IMR-90 (cell line): ENCODE results near the gene KLHDC10. TPM values are rescaled to one million over a fixed set of nuclear protein-coding genes. Genes with fewer than 3 reads are reported as not detected.

ENCODE experiments used
- ATAC-seq: fragments of 200-7000 bp; cut with Tn5 transposase; 2 replicates; pipeline ENCODE4 v1.9.1; 2020; ENCODE audit warnings: low read depth, mild to moderate bottlenecking, moderate library complexity
- BruUV-seq: library from RNA; stranded (reverse); fragments of 400-500 nt; replicated peaks from 2 replicates; lab custom pipeline; 2021; lab: Mats Ljungman, UMichigan
- CTCF ChIA-PET: fragments of 300-600 bp; formaldehyde crosslinking; extraction: SDS; loops from one replicate; lab custom pipeline; 2021; ENCODE audit warnings: antibody characterized with exemption; lab: Yijun Ruan, JAX
- POLR2A ChIA-PET: fragments of 300-600 bp; sonication (Branson Sonifier 250); formaldehyde crosslinking; loops from one replicate; lab custom pipeline; 2022; ENCODE audit warnings: antibody characterized with exemption; ENCODE audit not compliant: unreplicated experiment; lab: Charles Lee
- DNase-seq: peaks from one replicate; pipeline ENCODE4 v3.0.0; 2013
- H2AFZ ChIP-seq: replicated peaks from 2 replicates; pipeline ENCODE3; 2013; ENCODE audit warnings: low read length, mild to moderate bottlenecking; ENCODE audit not compliant: poor library complexity
- H2AK5ac ChIP-seq: 2 replicates; pipeline ENCODE4 v1.6.1; 2013; ENCODE audit warnings: low read depth, low read length, inconsistent platforms
- H2AK9ac ChIP-seq: replicated peaks from 2 replicates; pipeline ENCODE3; 2013; ENCODE audit warnings: mild to moderate bottlenecking, low read depth, low read length, moderate library complexity; ENCODE audit not compliant: poor library complexity
- H2BK120ac ChIP-seq: 2 replicates; pipeline ENCODE4 v1.6.1; 2013; ENCODE audit warnings: low read depth, low read length, inconsistent platforms
- H2BK15ac ChIP-seq: 3 replicates; pipeline ENCODE4 v1.6.1; 2013; ENCODE audit warnings: low read depth, low read length, inconsistent platforms
- H2BK20ac ChIP-seq: 2 replicates; pipeline ENCODE4 v1.6.1; 2013; ENCODE audit warnings: low read depth, mild to moderate bottlenecking, inconsistent platforms, low read length, moderate library complexity
- H2BK5ac ChIP-seq: 2 replicates; pipeline ENCODE4 v1.6.1; 2013; ENCODE audit warnings: mild to moderate bottlenecking, low read depth, low read length, inconsistent platforms; ENCODE audit not compliant: poor library complexity, severe bottlenecking
- H3K14ac ChIP-seq: replicated peaks from 2 replicates; pipeline ENCODE4 v1.6.1; 2013; ENCODE audit warnings: low read depth, low read length, inconsistent platforms
- H3K18ac ChIP-seq: 2 replicates; pipeline ENCODE4 v1.6.1; 2013; ENCODE audit warnings: low read depth, low read length, control low read depth
- H3K23ac ChIP-seq: 2 replicates; pipeline ENCODE4 v1.6.1; 2013; ENCODE audit warnings: low read depth, low read length, inconsistent platforms
- H3K27ac ChIP-seq: 2 replicates; pipeline ENCODE4 v1.5.1; 2013; ENCODE audit warnings: mild to moderate bottlenecking, control low read depth, low read length; ENCODE audit not compliant: insufficient read depth
- H3K27me3 ChIP-seq: 2 replicates; pipeline ENCODE4 v1.6.1; 2013; ENCODE audit warnings: low read length; ENCODE audit not compliant: control insufficient read depth, insufficient read depth
- H3K36me3 ChIP-seq: 2 replicates; pipeline ENCODE4 v1.6.1; 2013; ENCODE audit warnings: low read length, mixed read lengths; ENCODE audit not compliant: control insufficient read depth, insufficient read depth
- H3K4ac ChIP-seq: 2 replicates; pipeline ENCODE4 v1.6.1; 2013; ENCODE audit warnings: low read depth, low read length, inconsistent platforms
- H3K4me1 ChIP-seq: 2 replicates; pipeline ENCODE4 v1.6.1; 2013; ENCODE audit warnings: low read length, mixed read lengths; ENCODE audit not compliant: control insufficient read depth, insufficient read depth
- H3K4me2 ChIP-seq: 2 replicates; pipeline ENCODE4 v1.6.1; 2013; ENCODE audit warnings: low read depth, mild to moderate bottlenecking, control low read depth, low read length, moderate library complexity
- H3K4me3 ChIP-seq: 2 replicates; pipeline ENCODE4 v1.5.1; 2013; ENCODE audit warnings: low read depth, mild to moderate bottlenecking, control low read depth, low read length, moderate library complexity; ENCODE audit not compliant: insufficient read depth
- H3K56ac ChIP-seq: 2 replicates; pipeline ENCODE4 v1.6.1; 2013; ENCODE audit warnings: low read length, inconsistent platforms; ENCODE audit not compliant: insufficient read depth; ENCODE audit errors: extremely low read depth
- H3K79me1 ChIP-seq, 2 experiments: 2 replicates each; pipeline ENCODE4 v1.6.1; 2013; ENCODE audit warnings: low read length in 2 of 2, inconsistent platforms in 1 of 2, low read depth in 1 of 2
- H3K9ac ChIP-seq: 2 replicates; pipeline ENCODE4 v1.6.1; 2013; ENCODE audit warnings: low read depth, low read length, control low read depth
- H3K9me1 ChIP-seq: 2 replicates; pipeline ENCODE4 v1.6.1; 2013; ENCODE audit warnings: low read length, inconsistent platforms; ENCODE audit not compliant: insufficient read depth
- H3K9me3 ChIP-seq: 2 replicates; pipeline ENCODE4 v1.6.1; 2013; ENCODE audit warnings: low read length; ENCODE audit not compliant: control insufficient read depth, insufficient read depth
- H4K20me1 ChIP-seq: 2 replicates; pipeline ENCODE4 v1.6.1; 2013; ENCODE audit warnings: low read length, inconsistent platforms; ENCODE audit not compliant: insufficient read depth
- H4K5ac ChIP-seq: 2 replicates; pipeline ENCODE4 v1.6.1; 2013; ENCODE audit warnings: mild to moderate bottlenecking, low read depth, low read length, control low read depth
- H4K8ac ChIP-seq, 2 experiments: 2 replicates each; pipeline ENCODE4 v1.6.1; 2013; ENCODE audit warnings: low read depth in 2 of 2, low read length in 2 of 2, control low read depth in 1 of 2, inconsistent platforms in 1 of 2
- H4K91ac ChIP-seq: 2 replicates; pipeline ENCODE4 v1.6.1; 2013; ENCODE audit warnings: low read depth, low read length, inconsistent platforms; ENCODE audit not compliant: insufficient read depth
- MXI1 ChIP-seq: IDR thresholded peaks from 2 replicates; pipeline ENCODE4 v1.6.1; 2012; ENCODE audit warnings: low read depth, mild to moderate bottlenecking, low read length, moderate library complexity, borderline replicate concordance
- POLR2A ChIP-seq: IDR thresholded peaks from 2 replicates; pipeline ENCODE4 v1.6.1; 2012; ENCODE audit warnings: mild to moderate bottlenecking, low read depth, low read length
- dilution Hi-C: fragments of 300-500 bp; cut with HindIII; formaldehyde crosslinking; loops from one replicate; pipeline ENCODE4 v1.14.3; 2018; ENCODE audit warnings: low sequenced_read_pairs; ENCODE audit not compliant: unreplicated experiment
- in situ Hi-C: fragments of 300-500 bp; cut with MboI; formaldehyde crosslinking; loops from 3 replicates; pipeline ENCODE4 v1.14.3; 2019; ENCODE audit warnings: low sequenced_read_pairs, inconsistent platforms, mixed read lengths
- intact Hi-C: fragments of 100-400 bp; cut with micrococcal nuclease; formaldehyde crosslinking; loops from 2 replicates; pipeline ENCODE4 v1.10.0; 2022
- polyA plus RNA-seq, 3 experiments: library from polyadenylated mRNA; depleted of rRNA; stranded (reverse); fragments of >200 nt; gene quantifications; 2 replicates each; pipeline ENCODE4 v1.2.3, GENCODE V29; 2012; ENCODE audit warnings: low replicate concordance in 1 of 3
- total RNA-seq: library from RNA; depleted of rRNA; stranded (reverse); fragments of >200 nt; gene quantifications from 2 replicates; pipeline ENCODE4 v1.2.3, GENCODE V29; 2012

Gene KLHDC10
- total and polyA plus RNA-seq, 2 of the 4 experiments (the other 2 are of a cell fraction) = 12.4 to 27.1 TPM

- no peak overlapping the region for H3K18ac ChIP-seq
- H2BK5ac ChIP-seq = no peak overlapping the region
- no peak overlapping the region for H3K9ac ChIP-seq
- dilution Hi-C loops (no loop called here), in situ Hi-C loops (no loop called here), intact Hi-C loops (no loop called here)
- no peak overlapping the region for H3K14ac ChIP-seq
- H3K23ac ChIP-seq = no peak overlapping the region
- TF ChIP-seq POLR2A (no peak), MXI1 (no peak)
- no TSS peak for BruUV-seq
- ChIA-PET CTCF (no interaction called here), POLR2A (no interaction called here)
- H2AK9ac ChIP-seq = no peak overlapping the region
- H3K56ac ChIP-seq = no peak overlapping the region
- H4K91ac ChIP-seq = no peak overlapping the region
- no peak overlapping the region for H2BK120ac ChIP-seq
- H3K9me3 ChIP-seq = no peaks in the 10 kb centered on the region
- peaks cover 3 to 29% of the 10 kb centered on the region in 2 experiments; a peak in 3 of 4 replicates for H3K79me1 ChIP-seq
- no peak overlapping the region for H2BK15ac ChIP-seq
- H2AK5ac ChIP-seq = no peak overlapping the region
- H3K4me3 ChIP-seq = no peak overlapping the region
- ATAC-seq (no peak), DNase-seq (peak; percentile 8)
- H3K9me1 ChIP-seq = no peaks in the 10 kb centered on the region; the same call in 1 of the 2 replicates
- no peaks in the 10 kb centered on the region for H3K27me3 ChIP-seq
- H2AFZ ChIP-seq = no peak overlapping the region
- H4K5ac ChIP-seq = no peak overlapping the region
- peaks cover 2% of the 10 kb centered on the region; the same call in 1 of the 2 replicates for H3K36me3 ChIP-seq
- no peak overlapping the region for H3K4me2 ChIP-seq
- H3K4ac ChIP-seq = no peak overlapping the region
- no peak overlapping the region for H4K8ac ChIP-seq
- H2BK20ac ChIP-seq = no peak overlapping the region
- H3K27ac ChIP-seq = no peak overlapping the region
- H4K20me1 ChIP-seq = no peaks in the 10 kb centered on the region; the same call in 1 of the 2 replicates
- H3K4me1 ChIP-seq = peaks cover 1% of the 10 kb centered on the region; the same call in 1 of the 2 replicates
Measured at GRCh38 chr7:130099331-130099730, 29.0 kb downstream of the KLHDC10 start.
